Body of pancreas (tissue), 4 donors: ENCODE measurements around the gene AK9.

Source experiments
- CTCF ChIP-seq, 7 experiments: fragments of 450-650 bp in 4 of 7; fragments of 200-600 bp in 3 of 7; sonication (generic) in 3 of 7; IDR thresholded peaks; one replicate each; pipeline ENCODE4 v1.5.1; 2016 to 2019; ENCODE audit warnings: antibody characterized with exemption in 7 of 7
- POLR2A ChIP-seq, 3 donors: fragments of 450-650 bp; IDR thresholded peaks; one replicate each; pipeline ENCODE4 v1.6.1; 2016; ENCODE audit warnings: antibody characterized with exemption in 3 of 3, mild to moderate bottlenecking in 2 of 3

GRCh38 chr6:109466212-109466923 lies 224.6 kb downstream of the AK9 start:
- no peak for TF ChIP-seq CTCF (IDR thresholded peaks at IDR 0.05)
- no peak for TF ChIP-seq POLR2A (IDR thresholded peaks at IDR 0.05)
